Smooth muscle cell (in vitro differentiated cells): ENCODE data around the gene RAB29. TPM values are rescaled to one million over a fixed set of nuclear protein-coding genes. Genes with fewer than 3 reads are reported as not detected.

Experiments
- DNase-seq: peaks from one replicate; lab custom pipeline; 2025; ENCODE audit not compliant: unreplicated experiment; lab: John Stamatoyannopoulos, UW
- H2AFZ ChIP-seq: fragments of 200-600 bp; sonication (generic); 2 replicates; pipeline ENCODE4 v1.6.0; 2016; ENCODE audit warnings: antibody characterized with exemption, low read depth, mild to moderate bottlenecking
- H3F3A ChIP-seq: fragments of 200-600 bp; sonication (generic); 2 replicates; pipeline ENCODE4 v1.6.0; 2017; ENCODE audit warnings: antibody characterized with exemption, low read depth
- H3K27ac ChIP-seq: fragments of 200-600 bp; sonication (generic); 2 replicates; pipeline ENCODE4 v1.5.1; 2016; ENCODE audit warnings: low read depth, mild to moderate bottlenecking
- H3K27me3 ChIP-seq: fragments of 200-600 bp; sonication (generic); 2 replicates; pipeline ENCODE4 v1.6.1; 2016; ENCODE audit warnings: low read depth, mild to moderate bottlenecking
- H3K36me3 ChIP-seq: fragments of 200-600 bp; sonication (generic); 2 replicates; pipeline ENCODE4 v1.5.1; 2016; ENCODE audit warnings: low read depth
- H3K4me1 ChIP-seq: fragments of 200-600 bp; sonication (generic); 2 replicates; pipeline ENCODE4 v1.5.1; 2016; ENCODE audit warnings: low read depth
- H3K4me2 ChIP-seq: fragments of 200-600 bp; sonication (generic); 2 replicates; pipeline ENCODE4 v1.6.0; 2016; ENCODE audit warnings: mild to moderate bottlenecking
- H3K4me3 ChIP-seq: fragments of 200-600 bp; sonication (generic); 2 replicates; pipeline ENCODE4 v1.5.1; 2016; ENCODE audit warnings: mild to moderate bottlenecking
- H3K79me2 ChIP-seq: fragments of 200-600 bp; sonication (generic); 2 replicates; pipeline ENCODE4 v1.6.0; 2016; ENCODE audit warnings: low read depth, mild to moderate bottlenecking
- H3K9ac ChIP-seq: fragments of 200-600 bp; sonication (generic); 2 replicates; pipeline ENCODE4 v1.6.0; 2016; ENCODE audit warnings: low read depth
- H3K9me3 ChIP-seq: fragments of 200-600 bp; sonication (generic); replicated peaks from 2 replicates; pipeline ENCODE4 v1.5.1; 2016; ENCODE audit warnings: low read depth
- H4K20me1 ChIP-seq: fragments of 200-600 bp; sonication (generic); 2 replicates; pipeline ENCODE4 v1.6.0; 2016; ENCODE audit warnings: low read depth
- WGBS: methylation state at CpG from one replicate; pipeline ENCODE4 v1.1.7; 2016; ENCODE audit warnings: low lambda C conversion rate; 5-methylcytosine and 5-hydroxymethylcytosine counted together
- polyA plus RNA-seq: library from polyadenylated mRNA; unstranded; fragments of >200 nt; fragmentation: Nextera tagmentation; extraction: Ambion mirVana; gene quantifications from 2 replicates; pipeline ENCODE4 v1.2.1, GENCODE V29; 2016
- total RNA-seq: library from RNA; depleted of rRNA; stranded (reverse); fragments of >200 nt; gene quantifications from 2 replicates; pipeline ENCODE4 v1.2.3, GENCODE V29; 2014
- TF ChIP-seq, protein P1 (sequence below): fragments of 200-600 bp; sonication (generic); IDR thresholded peaks from 2 replicates; pipeline ENCODE4 v1.5.1; 2017; ENCODE audit warnings: borderline replicate concordance, mild to moderate bottlenecking, antibody characterized with exemption; ENCODE audit not compliant: insufficient read depth, poor library complexity, severe bottlenecking

Gene RAB29
- total and polyA plus RNA-seq, 2 experiments from 2014 or later, result 4.1 TPM

DNA sequence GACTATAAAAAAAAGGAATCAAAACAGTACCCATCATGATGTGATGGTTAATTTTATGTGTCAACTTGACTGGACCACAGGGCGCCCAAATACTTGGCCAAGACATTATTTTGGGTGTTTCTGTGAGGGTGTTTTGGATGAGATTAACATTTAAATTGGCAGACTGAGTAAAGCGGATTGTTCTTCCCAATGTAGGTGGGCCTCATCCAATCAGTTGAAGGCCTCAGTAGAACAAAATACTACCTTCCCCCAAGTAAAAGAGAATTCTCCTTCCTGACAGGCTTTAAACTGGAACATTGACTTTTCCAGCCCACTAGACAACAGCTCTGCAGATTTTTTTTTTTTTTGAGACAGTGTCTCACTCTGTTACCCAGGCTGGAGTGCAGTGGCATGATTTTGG lies 10.7 kb downstream of the RAB29 start:
- TF ChIP-seq, protein P1, sequence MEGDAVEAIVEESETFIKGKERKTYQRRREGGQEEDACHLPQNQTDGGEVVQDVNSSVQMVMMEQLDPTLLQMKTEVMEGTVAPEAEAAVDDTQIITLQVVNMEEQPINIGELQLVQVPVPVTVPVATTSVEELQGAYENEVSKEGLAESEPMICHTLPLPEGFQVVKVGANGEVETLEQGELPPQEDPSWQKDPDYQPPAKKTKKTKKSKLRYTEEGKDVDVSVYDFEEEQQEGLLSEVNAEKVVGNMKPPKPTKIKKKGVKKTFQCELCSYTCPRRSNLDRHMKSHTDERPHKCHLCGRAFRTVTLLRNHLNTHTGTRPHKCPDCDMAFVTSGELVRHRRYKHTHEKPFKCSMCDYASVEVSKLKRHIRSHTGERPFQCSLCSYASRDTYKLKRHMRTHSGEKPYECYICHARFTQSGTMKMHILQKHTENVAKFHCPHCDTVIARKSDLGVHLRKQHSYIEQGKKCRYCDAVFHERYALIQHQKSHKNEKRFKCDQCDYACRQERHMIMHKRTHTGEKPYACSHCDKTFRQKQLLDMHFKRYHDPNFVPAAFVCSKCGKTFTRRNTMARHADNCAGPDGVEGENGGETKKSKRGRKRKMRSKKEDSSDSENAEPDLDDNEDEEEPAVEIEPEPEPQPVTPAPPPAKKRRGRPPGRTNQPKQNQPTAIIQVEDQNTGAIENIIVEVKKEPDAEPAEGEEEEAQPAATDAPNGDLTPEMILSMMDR, result no peak
- 86% methylated on average over 2 of the region's 2 CpGs for WGBS

DNA sequence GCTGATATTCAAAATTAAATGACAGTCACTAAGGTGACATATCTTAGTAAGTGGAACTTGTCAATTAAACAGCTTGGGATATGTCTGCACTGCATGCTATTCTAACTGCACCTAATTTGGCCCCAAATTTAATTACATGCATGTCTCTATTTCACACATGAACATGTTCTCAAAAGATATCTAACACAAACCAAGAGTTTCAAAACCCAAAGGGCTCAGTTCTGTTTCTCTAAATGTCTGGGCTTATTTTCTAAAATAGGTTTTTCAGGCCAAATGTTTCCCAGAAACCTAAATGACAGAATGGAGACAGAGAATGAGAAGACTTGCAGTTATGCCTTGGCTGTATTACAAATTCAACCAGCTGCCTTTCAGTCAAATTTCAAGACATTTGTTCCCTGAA lies 11.3 kb downstream of the RAB29 start:
- Histone ChIP-seq H3K9ac (no peak overlapping the region), H3K27me3 (no peaks in the 10 kb centered on the region), H2AFZ (no peak overlapping the region), H3K4me3 (no peak overlapping the region), H3K27ac (no peak overlapping the region), H3K9me3 (no peaks in the 10 kb centered on the region), H3K4me1 (no peaks in the 10 kb centered on the region), H3K4me2 (no peak overlapping the region), H3K36me3 (no peaks in the 10 kb centered on the region), H3F3A (no peaks in the 10 kb centered on the region), H4K20me1 (no peaks in the 10 kb centered on the region), H3K79me2 (no peaks in the 10 kb centered on the region)
- DNase-seq, result no peak
- TF ChIP-seq, protein P1, result no peak

More for the DNA sequence above, 10.7 kb downstream of the RAB29 start:
- Histone ChIP-seq H3K36me3 (no peaks in the 10 kb centered on the region), H3K9me3 (no peaks in the 10 kb centered on the region), H4K20me1 (no peaks in the 10 kb centered on the region), H3K27me3 (no peaks in the 10 kb centered on the region), H3K4me2 (no peak overlapping the region), H3K4me1 (no peaks in the 10 kb centered on the region), H3K27ac (no peak overlapping the region), H3K4me3 (no peak overlapping the region), H3K79me2 (no peaks in the 10 kb centered on the region), H3K9ac (no peak overlapping the region), H2AFZ (no peak overlapping the region), H3F3A (no peaks in the 10 kb centered on the region)
- no peak for DNase-seq

DNA sequence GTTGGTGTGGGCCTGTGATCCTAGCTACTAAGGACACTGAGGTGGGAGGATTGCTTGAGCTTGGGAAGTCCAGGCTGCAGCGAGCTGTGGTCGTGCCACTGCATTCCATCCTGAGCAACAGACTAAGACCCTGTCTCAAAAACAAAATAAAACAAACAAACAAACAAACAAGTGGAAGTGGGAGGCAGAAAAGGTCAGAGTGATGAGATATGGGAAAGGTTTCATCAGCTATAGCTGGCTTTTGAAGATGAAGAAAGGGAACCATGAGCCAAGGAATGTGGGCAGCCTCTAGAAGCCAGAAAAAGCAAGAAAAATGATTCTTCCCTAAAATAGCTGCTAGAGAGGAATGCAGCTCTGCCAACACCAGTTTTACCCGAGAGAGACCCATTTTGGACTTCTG lies 14.7 kb downstream of the RAB29 start:
- H3K9me3 ChIP-seq, result no peaks in the 10 kb centered on the region
- H2AFZ ChIP-seq, result no peak overlapping the region
- no peak overlapping the region for H3K9ac ChIP-seq
- WGBS, result 84% methylated on average over 3 of the region's 3 CpGs
- no peak overlapping the region for H3K4me2 ChIP-seq
- no peak overlapping the region for H3K4me3 ChIP-seq
- H3K27me3 ChIP-seq, result peaks cover 13% of the 10 kb centered on the region
- H4K20me1 ChIP-seq, result no peaks in the 10 kb centered on the region
- no peaks in the 10 kb centered on the region for H3F3A ChIP-seq
- no peaks in the 10 kb centered on the region for H3K79me2 ChIP-seq
- no peak for DNase-seq
- H3K36me3 ChIP-seq, result no peaks in the 10 kb centered on the region
- TF ChIP-seq, protein P1, result no peak
- H3K4me1 ChIP-seq, result no peaks in the 10 kb centered on the region
- H3K27ac ChIP-seq, result no peak overlapping the region

- no peaks in the 10 kb centered on the region for H3K9me3 ChIP-seq
- no peak overlapping the region for H3K27ac ChIP-seq
- DNase-seq, result no peak
- no peak overlapping the region for H2AFZ ChIP-seq
- no peaks in the 10 kb centered on the region for H3K4me1 ChIP-seq
- TF ChIP-seq, protein P1, result no peak
- whole genome bisulfite sequencing, result 94% methylated on average over 3 of the region's 3 CpGs
- H3K79me2 ChIP-seq, result no peaks in the 10 kb centered on the region
- no peak overlapping the region for H3K9ac ChIP-seq
- H3K4me2 ChIP-seq, result no peak overlapping the region
- peaks cover 29% of the 10 kb centered on the region for H3K27me3 ChIP-seq
- no peaks in the 10 kb centered on the region for H4K20me1 ChIP-seq
- no peak overlapping the region for H3K4me3 ChIP-seq
- no peaks in the 10 kb centered on the region for H3F3A ChIP-seq
- no peaks in the 10 kb centered on the region for H3K36me3 ChIP-seq
Measured at GRCh38 chr1:205756552-205756951, 18.7 kb downstream of the RAB29 start.
